Left forelimb (tissue), 1 donor: ENCODE measurements around the gene TMCO5A.
"Not testable (repeated sequence)": the region's sequence is repeated elsewhere in the genome, so short reads cannot be mapped to it uniquely, and the experiment has no call there.

Experiments used
- DNase-seq: peaks from one replicate; pipeline ENCODE4 v3.0.0-alpha.2; 2018; ENCODE audit warnings: low spot score

TMCO5A gene

GRCh38 chr15:37934340-37934739 lies at the start of gene TMCO5A:
Gene TMCO5A (plus strand): TSS chr15:37934640. CDS start chr15:37936324, 1,684 bp downstream.
- DNase-seq = no peak

- DNase-seq = no peak
These were observed 48.8 kb upstream of the TMCO5A start for GRCh38 chr15:37885651-37886050.

DNA sequence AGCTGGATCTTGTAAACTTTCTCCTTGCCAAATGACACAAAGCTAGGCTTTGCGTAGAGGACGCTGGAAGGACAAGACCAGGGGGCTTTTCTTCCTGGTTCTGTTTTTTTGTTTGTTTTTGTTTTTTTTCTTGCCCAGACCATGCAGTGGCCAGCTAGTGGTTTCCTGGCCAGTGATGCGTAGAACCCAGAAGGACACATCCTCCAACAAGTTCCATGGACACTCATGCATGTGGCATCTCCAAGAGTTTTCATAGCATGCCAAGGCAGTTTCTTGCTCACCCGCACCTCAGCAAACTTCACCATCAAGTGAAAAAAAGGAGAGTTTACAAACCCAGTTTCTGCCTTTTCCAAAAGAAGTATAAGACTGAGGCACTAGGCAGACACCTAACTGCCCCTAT lies 46.1 kb upstream of the TMCO5A start:
- DNase-seq = no peak

- DNase-seq = no peak
These were observed 42.6 kb upstream of the TMCO5A start for GRCh38 chr15:37891766-37892368.

DNA sequence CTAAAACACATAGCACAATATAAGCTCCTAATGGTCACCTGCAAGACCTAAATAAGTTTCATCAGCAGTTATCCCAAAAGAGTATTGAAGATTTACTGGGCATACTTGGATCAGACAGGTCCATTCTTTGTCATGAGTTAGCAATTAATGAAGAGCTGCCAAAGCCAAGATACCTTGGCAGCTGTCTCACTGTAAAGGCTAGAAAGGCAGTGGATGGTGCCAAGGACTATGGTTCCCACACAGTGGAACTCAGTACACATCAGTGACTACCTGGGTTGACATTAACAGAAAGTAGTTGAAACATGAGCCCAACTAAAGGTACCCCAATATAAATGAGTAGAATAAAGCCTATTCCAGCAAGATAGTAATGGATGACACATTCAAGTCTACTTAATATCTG lies 41.1 kb upstream of the TMCO5A start:
- no peak for DNase-seq

DNA sequence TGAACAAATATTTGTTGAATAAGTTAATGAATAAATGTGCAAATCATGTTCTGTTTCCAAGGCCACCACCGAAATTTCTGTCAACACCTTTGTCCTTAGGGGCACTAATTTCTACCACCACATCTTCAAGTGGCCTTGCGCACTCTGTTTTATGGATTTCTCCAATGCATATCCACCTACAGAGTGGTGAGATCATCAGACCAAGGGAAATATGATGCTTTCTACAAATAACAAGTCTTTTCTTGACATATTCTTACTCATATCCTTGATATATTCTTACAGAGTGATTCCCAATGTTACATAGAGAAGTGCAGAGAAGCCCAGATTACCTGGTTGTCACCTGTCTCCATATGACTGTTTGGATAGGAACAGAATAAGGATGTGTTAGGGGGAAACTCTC lies 36.1 kb upstream of the TMCO5A start:
- DNase-seq = no peak

DNA sequence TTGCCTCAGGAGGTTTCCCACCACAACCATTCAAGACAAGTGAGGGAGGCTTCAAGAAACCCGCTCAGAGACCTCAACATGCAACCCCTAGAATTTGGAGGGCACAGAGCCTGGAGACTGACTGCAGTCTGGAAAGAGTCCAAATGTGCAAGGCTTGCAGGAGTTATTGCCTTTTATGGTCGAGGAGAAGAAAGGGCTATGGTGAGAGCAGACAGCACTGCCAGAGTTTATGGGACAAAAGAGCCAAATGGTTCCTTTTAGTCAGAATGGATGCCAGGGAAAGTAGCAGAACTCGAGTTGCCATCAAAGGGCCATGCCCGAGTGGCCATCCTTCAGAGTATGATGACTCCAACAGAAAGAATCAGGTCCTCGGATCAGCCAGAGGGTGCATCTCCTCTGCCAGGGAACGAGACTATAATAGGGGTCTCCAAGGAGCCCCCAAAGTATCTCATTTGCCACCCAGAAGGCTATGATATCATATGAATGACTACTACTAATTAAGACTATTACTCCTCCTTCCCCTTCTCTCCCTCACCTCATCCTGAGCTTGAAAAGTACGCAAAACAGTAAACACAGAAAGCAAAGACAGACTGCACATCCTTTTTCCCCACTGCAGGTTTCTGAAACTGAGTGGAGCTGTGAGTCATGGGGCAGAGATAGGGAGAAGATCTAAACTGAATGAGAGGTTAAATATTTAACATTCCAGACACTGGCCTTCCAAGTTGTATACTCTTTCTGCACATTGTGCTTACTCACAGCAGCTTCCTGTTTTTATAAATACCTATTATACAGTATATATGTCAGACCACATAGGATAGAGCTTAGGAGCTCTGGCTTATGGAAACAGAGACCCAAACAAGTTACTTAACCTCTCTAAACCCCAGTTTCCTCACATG lies 33.9 kb upstream of the TMCO5A start:
- DNase-seq = no peak

- DNase-seq = no peak
These were observed 32.3 kb upstream of the TMCO5A start for GRCh38 chr15:37902126-37902525.

DNA sequence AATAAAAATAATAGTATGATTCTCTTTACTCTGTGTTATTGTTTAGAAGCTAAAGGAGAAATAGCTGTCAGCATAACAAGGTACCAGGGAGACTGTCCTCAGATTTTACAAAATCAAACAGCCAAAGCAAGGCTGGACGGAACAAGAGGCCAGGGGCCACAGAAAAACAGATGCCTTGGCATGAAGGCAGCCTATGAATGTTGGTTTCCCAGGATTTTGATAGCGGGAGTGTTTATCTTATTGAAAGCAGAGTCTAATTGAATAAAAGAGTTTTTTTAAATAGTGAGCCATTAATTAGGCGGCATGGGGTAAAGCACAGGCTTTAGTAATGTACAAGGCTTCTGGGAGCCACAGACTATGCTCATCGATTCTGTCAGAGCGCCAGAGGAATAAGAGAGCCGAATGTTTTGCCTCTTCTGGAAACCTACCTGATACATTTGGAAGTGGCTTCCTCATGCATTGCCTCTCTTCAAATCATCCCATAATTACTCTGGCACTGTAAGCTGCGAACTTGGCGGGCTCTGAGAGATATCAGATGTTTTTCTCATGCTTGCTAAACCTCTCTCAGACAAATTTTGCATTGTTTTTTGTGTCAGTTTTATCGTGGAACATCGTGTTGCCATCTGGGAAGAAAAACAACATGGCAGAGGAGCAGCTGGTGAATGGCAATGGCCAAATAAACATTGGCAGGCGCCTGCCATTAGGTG lies 30.4 kb upstream of the TMCO5A start:
- DNase-seq = no peak

- no peak for DNase-seq
These were observed 27.3 kb upstream of the TMCO5A start for GRCh38 chr15:37907136-37907535.

GRCh38 chr15:37921527-37922385 lies 12.7 kb upstream of the TMCO5A start:
- no peak for DNase-seq

DNA sequence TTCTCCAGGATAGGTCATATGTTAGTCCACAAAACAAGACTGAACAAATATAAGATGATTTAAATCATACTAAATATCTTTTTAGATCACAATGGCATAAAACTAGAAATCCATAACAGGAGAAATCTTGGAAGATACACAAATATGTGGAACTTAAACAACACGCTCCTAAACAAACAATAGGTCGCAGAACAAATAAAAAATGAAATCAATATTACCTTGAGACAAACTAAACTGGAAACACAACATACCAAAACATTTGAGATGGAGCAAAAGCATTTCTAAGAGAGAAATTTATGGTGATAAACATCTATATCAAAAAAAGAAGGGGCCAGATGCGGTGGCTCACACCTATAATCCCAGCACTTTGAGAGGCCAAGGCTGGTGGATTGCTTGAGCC lies 8.3 kb upstream of the TMCO5A start:
- DNase-seq = no peak

DNA sequence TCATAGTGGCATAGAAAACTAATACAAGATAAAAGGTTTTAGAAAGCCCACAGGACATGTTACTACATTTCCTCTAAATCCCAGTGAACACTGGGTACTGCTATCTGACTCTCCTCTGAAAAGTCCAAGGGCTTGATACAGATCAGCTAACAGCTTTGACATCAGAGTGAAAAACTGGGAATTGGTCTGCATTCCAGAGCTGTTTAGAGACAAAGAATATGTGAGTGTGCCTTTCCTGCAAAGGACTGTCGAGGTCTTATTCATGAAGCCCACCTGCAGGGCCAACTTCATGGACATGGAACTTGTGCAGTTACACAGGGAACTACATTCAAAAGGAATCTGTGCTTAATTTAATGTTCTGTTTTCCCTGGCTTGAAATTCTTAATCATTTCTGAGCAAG lies 5.2 kb upstream of the TMCO5A start:
- DNase-seq = no peak

GRCh38 chr15:37931321-37931720 lies 3.1 kb upstream of the TMCO5A start:
- DNase-seq = no peak

DNA sequence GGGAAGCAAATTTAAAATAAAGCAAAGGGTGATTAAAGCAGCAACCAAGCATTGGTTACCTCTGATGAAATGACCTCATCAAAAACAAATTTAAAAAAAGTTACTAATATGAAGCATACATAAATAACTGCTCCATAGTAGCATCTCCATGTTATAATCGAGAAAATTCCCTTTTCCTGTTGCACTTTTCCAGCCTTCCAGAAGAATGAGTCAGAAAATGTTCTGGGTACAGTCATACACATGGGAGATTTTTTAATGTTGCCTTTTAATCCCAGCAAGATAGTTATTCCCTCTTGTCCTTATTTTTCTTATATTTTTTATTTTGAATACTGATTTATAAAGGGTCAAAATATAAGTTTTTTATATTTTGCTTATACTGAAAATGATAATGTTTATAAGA lies 2.6 kb upstream of the TMCO5A start:
- DNase-seq = no peak

DNA sequence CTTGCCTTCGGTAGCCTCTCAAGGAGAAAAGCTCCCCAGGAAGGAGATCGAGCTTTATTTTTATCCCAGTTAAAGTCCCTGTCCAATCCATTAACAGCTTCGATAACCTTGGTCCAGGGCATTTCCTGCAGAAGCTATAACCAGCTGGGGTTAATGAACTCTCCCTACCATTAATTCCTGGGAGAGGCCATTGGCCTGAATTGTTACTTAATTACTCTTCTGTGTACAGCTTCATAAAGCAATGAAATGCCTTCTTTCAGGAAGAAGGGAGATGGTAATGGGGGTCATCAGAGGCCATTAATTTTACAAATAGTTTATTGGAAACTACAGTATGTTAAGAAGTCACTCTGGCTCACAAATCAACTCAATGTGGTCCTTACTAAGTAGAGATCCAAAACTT lies 1.9 kb upstream of the TMCO5A start:
- DNase-seq = no peak

- DNase-seq = no peak
These were observed 774 bp upstream of the TMCO5A start for GRCh38 chr15:37933666-37934065.

- no peak for DNase-seq
These were observed 6.4 kb downstream of the TMCO5A start for GRCh38 chr15:37940876-37941275.

GRCh38 chr15:37941779-37942178 lies 7.3 kb downstream of the TMCO5A start:
- DNase-seq = no peak

DNA sequence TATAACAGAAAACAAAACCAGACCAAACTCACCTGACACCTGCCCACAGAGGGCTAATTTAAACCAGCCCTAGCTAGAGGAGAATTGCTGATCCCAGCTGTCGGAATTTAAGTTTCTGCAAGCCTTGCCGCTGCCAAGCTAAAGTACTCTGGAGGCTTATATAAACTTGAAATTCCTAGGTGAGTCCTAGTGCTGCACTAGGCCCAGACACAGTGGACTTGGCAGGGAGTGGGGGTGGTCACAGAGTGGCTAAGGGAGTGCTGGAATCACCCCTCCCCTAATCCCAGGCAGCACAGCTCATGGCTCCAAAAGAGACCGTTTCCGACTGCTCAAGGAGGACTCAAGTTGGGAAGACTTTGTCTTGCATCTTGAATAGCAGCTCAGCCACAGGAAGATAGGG lies 17.6 kb downstream of the TMCO5A start:
- DNase-seq = no peak

DNA sequence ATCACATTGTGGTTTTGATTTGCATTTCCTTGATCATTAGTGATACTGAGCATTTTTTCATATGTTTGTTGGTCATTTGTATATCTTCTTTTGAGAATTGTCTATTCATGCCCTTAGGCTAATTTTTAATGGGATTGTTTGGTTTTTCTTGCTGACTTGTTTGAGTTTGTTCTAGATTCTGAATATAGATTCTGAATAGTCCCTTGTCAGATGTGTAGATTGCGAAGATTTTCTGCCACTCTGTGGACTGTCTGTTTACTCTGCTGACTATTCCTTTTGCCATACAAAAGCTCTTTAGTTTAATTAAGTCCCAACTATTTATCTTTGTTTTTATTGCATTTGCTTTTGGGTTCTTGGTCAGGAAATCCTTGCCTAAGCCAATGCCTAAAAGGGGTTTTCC lies 26.3 kb downstream of the TMCO5A start:
- DNase-seq = not testable (repeated sequence)

GRCh38 chr15:37967788-37968187 lies 33.3 kb downstream of the TMCO5A start:
- no peak for DNase-seq
